Fibroblast of skin of left biceps (primary cell): ENCODE measurements around the gene PCBP2.
A peak's percentile ranks its signal among the peaks of the same experiment; 100 is the strongest.
"Not testable (repeated sequence)": the region's sequence is repeated elsewhere in the genome, so short reads cannot be mapped to it uniquely, and the experiment has no call there.

ENCODE experiments used
- DNase-seq, 2 experiments: peaks; one replicate each; pipeline ENCODE4 v3.0.0-alpha.2; 2013; ENCODE audit warnings: low read depth in 2 of 2

The PCBP2 gene

GRCh38 chr12:53472056-53472582, 20.2 kb downstream of the PCBP2 start:
- DNase-seq, result no peak

GRCh38 chr12:53474077-53474476, 22.2 kb downstream of the PCBP2 start:
- DNase-seq, result no peak

DNA sequence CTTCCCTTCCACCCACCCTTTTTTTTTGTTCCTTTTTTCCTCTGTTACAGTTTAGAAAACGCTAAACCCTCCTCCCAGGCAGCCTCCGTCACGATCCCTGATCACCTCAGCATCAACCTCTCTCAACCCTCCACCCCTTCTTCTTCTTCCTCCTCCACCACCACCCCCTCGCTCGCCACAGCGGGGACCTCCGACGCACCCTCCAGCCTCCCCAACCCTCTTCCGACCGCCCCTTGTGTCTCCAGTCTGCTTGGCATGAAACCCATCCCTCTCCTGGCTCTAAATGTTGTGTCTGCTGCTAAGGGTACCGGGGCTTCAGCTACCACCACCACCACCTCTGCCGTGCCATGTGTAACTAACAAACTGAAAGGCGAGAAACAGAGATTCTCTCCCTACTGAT, 22.9 kb downstream of the PCBP2 start:
- no peak for DNase-seq

- DNase-seq, result no peak
Observed at GRCh38 chr12:53476769-53477209, 24.9 kb downstream of the PCBP2 start.

DNA sequence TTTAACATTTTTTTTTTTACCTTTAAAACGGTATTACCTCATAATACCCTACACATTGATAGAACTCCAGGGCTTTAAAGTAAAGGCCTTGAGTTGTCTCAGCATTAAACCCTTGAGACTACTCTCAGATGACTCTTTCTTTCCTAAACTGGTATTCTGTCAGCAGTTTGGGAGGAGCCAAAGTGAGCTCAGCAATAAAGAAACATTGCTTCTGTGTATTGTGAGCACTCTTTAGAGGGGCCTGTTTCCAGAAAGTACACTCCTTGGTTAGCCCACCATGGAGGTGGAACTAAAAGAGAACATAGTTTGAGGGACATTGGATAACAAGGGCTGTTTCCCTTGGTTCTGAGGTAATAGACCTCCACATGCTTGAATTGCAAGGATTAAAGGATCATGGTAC, 27.0 kb downstream of the PCBP2 start:
- no peak for DNase-seq

DNA sequence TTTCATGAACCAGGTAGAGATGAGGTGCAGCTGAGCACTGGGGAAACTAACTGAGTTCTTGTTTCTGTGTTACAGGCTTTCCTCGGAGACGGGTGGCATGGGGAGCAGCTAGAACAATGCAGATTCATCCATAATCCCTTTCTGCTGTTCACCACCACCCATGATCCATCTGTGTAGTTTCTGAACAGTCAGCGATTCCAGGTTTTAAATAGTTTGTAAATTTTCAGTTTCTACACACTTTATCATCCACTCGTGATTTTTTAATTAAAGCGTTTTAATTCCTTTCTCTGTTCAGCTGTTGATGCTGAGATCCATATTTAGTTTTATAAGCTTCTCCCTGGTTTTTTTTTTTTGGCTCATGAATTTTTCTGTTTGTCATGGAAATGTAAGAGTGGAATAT, 27.4 kb downstream of the PCBP2 start:
- DNase-seq, result no peak

- no peak for DNase-seq
Observed at GRCh38 chr12:53480491-53481442, 28.9 kb downstream of the PCBP2 start.

GRCh38 chr12:53481458-53481857, 29.6 kb downstream of the PCBP2 start:
- DNase-seq, result not testable (repeated sequence)

GRCh38 chr12:53481939-53482586, 30.2 kb downstream of the PCBP2 start:
- no peak for DNase-seq

DNA sequence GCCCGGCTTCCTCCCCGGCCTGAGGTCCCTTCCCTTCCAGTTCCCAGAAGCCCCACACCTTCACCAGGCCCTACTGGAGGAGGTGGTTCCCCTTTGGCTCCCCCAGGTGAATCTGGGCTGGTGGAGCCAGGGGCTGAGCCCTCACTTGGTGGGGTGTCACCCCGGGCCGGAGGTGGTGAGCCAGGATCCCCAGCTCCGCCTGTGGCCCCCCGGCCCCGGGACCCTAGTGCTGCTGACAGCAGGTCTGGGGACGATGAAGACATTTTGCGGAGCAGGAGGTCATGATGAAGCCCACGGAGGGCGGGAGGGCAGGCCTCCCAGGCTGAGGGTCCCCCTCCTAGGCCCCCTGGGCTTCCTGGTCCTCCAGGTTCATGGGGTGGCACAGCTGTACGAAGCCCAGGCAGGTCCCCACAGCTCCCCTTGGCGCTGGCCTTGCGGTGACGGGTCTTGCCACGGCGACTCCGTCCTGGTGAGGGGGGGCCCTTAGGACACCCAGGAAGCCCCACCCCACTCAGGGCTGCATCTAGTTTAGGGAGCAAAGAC, 30.8 kb downstream of the PCBP2 start:
- DNase-seq, result no peak

DNA sequence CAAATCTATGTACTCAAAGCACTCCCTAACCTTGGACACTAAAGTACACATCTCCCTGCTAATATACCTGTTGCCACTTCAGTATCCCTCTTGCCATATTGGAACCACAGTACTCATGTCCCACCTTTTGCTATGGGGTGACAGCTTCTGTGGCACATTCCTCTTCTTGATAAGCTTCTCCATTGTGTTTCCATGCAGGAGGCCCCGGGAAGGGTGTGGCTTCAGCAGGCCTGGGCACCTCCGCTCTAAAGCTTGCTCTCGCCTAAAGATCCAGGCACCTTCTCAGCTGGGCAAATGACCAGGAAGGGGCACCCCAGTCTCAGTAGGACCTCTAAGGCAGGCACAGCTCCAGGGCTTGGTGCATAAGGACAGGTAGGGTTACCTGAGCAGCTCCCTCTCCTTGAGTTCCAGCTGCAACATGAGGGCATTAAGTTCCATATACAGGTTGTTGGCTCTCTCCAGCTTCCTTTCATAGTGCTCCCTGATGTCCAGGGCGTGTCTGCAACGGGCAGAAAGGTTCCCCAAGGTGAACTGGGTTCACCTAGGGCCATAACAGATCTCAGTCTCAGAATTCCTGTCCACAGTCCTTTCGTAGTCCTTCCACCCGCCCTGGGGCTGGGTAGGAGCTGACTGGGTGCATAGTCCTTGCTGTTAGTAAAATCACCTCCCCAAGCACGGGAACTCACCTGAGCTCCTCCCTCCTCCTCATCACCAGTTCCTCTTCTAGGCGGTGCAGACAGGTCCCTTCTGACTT, 31.5 kb downstream of the PCBP2 start:
- DNase-seq, result no peak

DNA sequence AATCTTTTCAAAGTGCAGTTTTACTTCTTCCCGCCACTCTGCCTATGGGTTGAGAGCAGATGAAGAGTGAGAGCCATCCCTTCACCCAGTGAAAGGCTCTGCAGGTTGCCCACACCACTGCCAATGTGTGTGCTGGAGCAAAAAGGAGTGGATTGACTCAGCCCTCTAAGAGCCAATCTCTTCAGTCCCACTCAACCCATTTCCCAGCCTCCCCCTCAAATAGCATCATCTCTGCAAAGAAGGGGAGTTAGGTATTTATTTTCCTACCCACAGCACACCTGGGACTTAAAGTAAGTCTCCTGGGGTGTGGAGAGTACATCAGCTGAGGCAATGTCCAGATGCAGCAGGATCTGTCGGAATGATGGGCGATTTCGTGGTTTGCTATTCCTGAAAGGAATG, 32.1 kb downstream of the PCBP2 start:
- DNase-seq, result no peak

DNA sequence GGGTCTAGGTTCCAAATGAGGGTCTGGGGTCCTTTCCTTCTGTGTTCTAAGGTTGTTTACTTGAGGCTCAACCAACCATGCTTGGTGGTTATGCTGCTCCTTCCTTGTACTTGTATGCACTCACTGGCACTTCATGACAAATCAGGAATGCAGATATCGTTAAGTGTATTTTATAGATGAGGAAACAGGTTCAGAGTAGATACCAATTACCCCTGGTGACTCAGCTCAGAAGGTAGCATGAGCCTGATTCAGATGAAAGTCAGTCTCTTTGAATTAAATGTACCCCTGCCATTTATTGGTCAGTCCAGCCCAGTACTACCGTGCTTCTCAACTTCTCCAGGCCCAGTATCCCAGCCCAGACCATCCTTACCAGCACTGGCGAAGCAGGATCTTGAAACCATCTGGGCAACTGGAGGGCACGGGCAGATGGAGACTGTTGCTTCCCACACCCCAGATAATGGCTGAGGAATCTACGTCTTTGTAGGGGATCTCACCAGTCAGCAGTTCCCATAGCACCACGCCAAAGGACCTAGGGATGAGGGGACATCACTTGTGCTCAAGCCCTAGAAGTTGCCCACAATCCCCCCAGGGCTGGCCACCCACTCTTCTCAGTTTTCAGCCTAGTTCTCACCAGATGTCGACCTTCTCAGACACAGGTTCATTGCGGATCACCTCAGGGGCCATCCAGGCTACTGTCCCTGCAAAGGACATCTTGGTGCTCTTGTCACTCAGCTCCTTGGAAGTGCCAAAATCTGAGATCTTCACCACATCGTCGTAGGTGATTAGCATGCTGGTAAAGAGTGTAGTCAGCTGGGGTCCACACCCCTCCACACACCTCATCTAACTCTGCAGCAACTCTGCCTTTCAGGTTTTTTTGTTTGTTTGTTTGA, 33.0 kb downstream of the PCBP2 start:
- DNase-seq, result no peak

GRCh38 chr12:53485955-53486735, 34.2 kb downstream of the PCBP2 start:
- DNase-seq, result no peak

GRCh38 chr12:53486736-53487487, 35.0 kb downstream of the PCBP2 start:
- DNase-seq, result no peak

- no peak for DNase-seq
Observed at GRCh38 chr12:53489242-53489864, 37.5 kb downstream of the PCBP2 start.

- DNase-seq, result no peak
Observed at GRCh38 chr12:53492188-53492587, 40.3 kb downstream of the PCBP2 start.

- DNase-seq, result peak; percentile 67 to 74
Observed at GRCh38 chr12:53492830-53493609, 41.1 kb downstream of the PCBP2 start.
